Ovary (tissue), 9 donors: ENCODE data around the gene SMIM44. TPM values are rescaled to one million over a fixed set of nuclear protein-coding genes. Genes with fewer than 3 reads are reported as not detected.
A peak's percentile ranks its signal among the peaks of the same experiment; 100 is the strongest.

Source experiments
- DNase-seq, 5 donors: peaks; one replicate each; pipeline ENCODE4 v3.0.0-alpha.2; 2019 to 2020
- H3K27ac ChIP-seq, 2 donors: fragments of 200-600 bp; one replicate each; pipeline versions ENCODE4 v1.5.1 to v1.8.0; 2019 to 2022
- H3K27me3 ChIP-seq: fragments of 200-600 bp; one replicate; pipeline ENCODE4 v1.8.0; 2022
- H3K36me3 ChIP-seq: fragments of 200-600 bp; sonication (generic); one replicate; pipeline ENCODE4 v1.5.1; 2019
- H3K4me1 ChIP-seq: one replicate; pipeline ENCODE4 v1.8.1; 2013; ENCODE audit warnings: mild to moderate bottlenecking, moderate library complexity; ENCODE audit not compliant: insufficient read depth
- H3K4me3 ChIP-seq: fragments of 200-600 bp; sonication (generic); one replicate; pipeline ENCODE4 v1.5.1; 2017
- H3K9me3 ChIP-seq, 2 donors: fragments of 200-600 bp in 1 of 2; sonication (generic) in 1 of 2; one replicate each; pipeline versions ENCODE4 v1.5.1 to v1.8.1; 2013 to 2019; ENCODE audit warnings: mild to moderate bottlenecking in 1 of 2, moderate library complexity in 1 of 2
- CTCF ChIP-seq, 3 donors: fragments of 450-650 bp in 2 of 3; fragments of 200-600 bp in 1 of 3; IDR thresholded peaks; one replicate each; pipeline versions ENCODE4 v1.5.1 to v1.8.0; 2016 to 2022; ENCODE audit warnings: antibody characterized with exemption in 3 of 3, mild to moderate bottlenecking in 1 of 3
- EP300 ChIP-seq: sonication (generic); formaldehyde crosslinking; IDR thresholded peaks from one replicate; pipeline ENCODE4 v1.6.1; 2017; ENCODE audit warnings: antibody characterized with exemption
- POLR2A ChIP-seq: fragments of 450-650 bp; IDR thresholded peaks from one replicate; pipeline ENCODE4 v1.6.1; 2017; ENCODE audit warnings: antibody characterized with exemption, mild to moderate bottlenecking, moderate library complexity
- WGBS, 3 donors: extraction: QIAGEN DNeasy Blood & Tissue Kit in 1 of 3; methylation state at CpG; one replicate each; pipeline versions ENCODE4 v1.1.5 to v1.1.7; 2013 to 2017; 5-methylcytosine and 5-hydroxymethylcytosine counted together
- intact Hi-C, 4 donors: fragments of 100-400 bp; cut with DNase I; formaldehyde crosslinking; loops; one replicate each; pipeline versions ENCODE4 v1.11.0 to v1.15.1; 2022 to 2023
- polyA plus RNA-seq, 2 donors: library from polyadenylated mRNA; stranded (reverse); fragments of 200-250 nt in 1 of 2; fragments of 350-450 nt in 1 of 2; fragmentation: Illumina TruSeq in 1 of 2; extraction: RNeasy Lipid Tissue Mini Kit (QIAGEN cat#74804) in 1 of 2; gene quantifications; one replicate each; pipeline ENCODE4 v1.2.3, GENCODE V29; 2013 to 2014
- total RNA-seq, 7 donors: library from RNA; depleted of rRNA in 2 of 7; stranded (reverse); fragments of >200 nt in 2 of 7; fragmentation: NEBNext Ultra II Directional in 3 of 7; extraction: Animal tissue kit (Norgen Biotek cat#: 25700) in 3 of 7; gene quantifications; one replicate each; pipeline versions ENCODE4 v1.1.0 to v1.2.4, GENCODE V29; 2016 to 2023
- donor health status: DM: no; HTN: no; CAD: no; lungs with moderate emphysema.
- donor health status: DM: no; HTN: no; CAD: no.
- donor health status: Bipolar disorder and iron deficiency.
- donor health status: DM: yes; HTN: yes; CAD: no.
- donor health status: DM: no; HTN: no; CAD: no.
- donor health status: DM: yes; HTN: yes; CAD: no.

SMIM44 gene
- total and polyA plus RNA-seq, 9 donors, result 0.92 TPM; not detected in 8

GRCh38 chr19:3471954-3472655, 11.1 kb downstream of the SMIM44 start:
- no peaks in the 10 kb centered on the region for H3K9me3 ChIP-seq
- peak; percentile 65 to 88 (median 81) for TF ChIP-seq CTCF (IDR thresholded peaks at IDR 0.05)
- TF ChIP-seq POLR2A, result no peak
- DNase-seq, result peak in 4 of 5 donors; percentile 62 to 76 (median 70)
- 12 to 24% (median 13%) methylated on average over 19 to 24 of the region's 24 CpGs for WGBS, 3 donors
- H3K4me1 ChIP-seq, result peaks cover 5% of the 10 kb centered on the region
- intact Hi-C loops, result loop anchor here in 2 of 4 donors (2.0 kb wide), 1 partner anchor 145 kb away; no protein-coding TSS in a partner anchor
- H3K36me3 ChIP-seq, result no peaks in the 10 kb centered on the region
- no peak overlapping the region for H3K27ac ChIP-seq
- no peak overlapping the region for H3K4me3 ChIP-seq
- H3K27me3 ChIP-seq, result no peaks in the 10 kb centered on the region

- H3K4me3 ChIP-seq, result no peak overlapping the region
- no peak for TF ChIP-seq EP300
- TF ChIP-seq CTCF (IDR thresholded peaks at IDR 0.05), result no peak
- no peak for TF ChIP-seq POLR2A
- intact Hi-C loops, result loop anchor here in 1 of 4 donors (2.0 kb wide), 1 partner anchor 144 kb away; no protein-coding TSS in a partner anchor
- WGBS, 3 donors, result 51 to 58% (median 56%) methylated on average over 11 of the region's 11 CpGs
- DNase-seq, result no peak
- no peaks in the 10 kb centered on the region for H3K9me3 ChIP-seq
- H3K36me3 ChIP-seq, result no peaks in the 10 kb centered on the region
- peaks cover 5% of the 10 kb centered on the region for H3K4me1 ChIP-seq
- no peak overlapping the region for H3K27ac ChIP-seq
- no peaks in the 10 kb centered on the region for H3K27me3 ChIP-seq
These were observed 12.6 kb downstream of the SMIM44 start for GRCh38 chr19:3470500-3471128.

GRCh38 chr19:3469638-3470499, 13.4 kb downstream of the SMIM44 start:
- intact Hi-C loops, result loop anchor here in 1 of 4 donors (2.0 to 5.0 kb wide), 2 partner anchors 38 to 143 kb away; no protein-coding TSS in a partner anchor
- Histone ChIP-seq H3K36me3 (no peaks in the 10 kb centered on the region), H3K4me1 (peaks cover 5% of the 10 kb centered on the region), H3K27me3 (no peaks in the 10 kb centered on the region), H3K27ac (peak overlapping the region in 1 of 2 donors; percentile 40), H3K9me3 (no peaks in the 10 kb centered on the region), H3K4me3 (no peak overlapping the region)
- no peak for DNase-seq
- no peak for TF ChIP-seq EP300
- peak in 1 of 3 donors; percentile 7 for TF ChIP-seq CTCF (IDR thresholded peaks at IDR 0.05)
- TF ChIP-seq POLR2A, result no peak
- WGBS, 3 donors, result 57 to 61% (median 59%) methylated on average over 13 to 14 of the region's 14 CpGs

GRCh38 chr19:3468211-3468610, 15.0 kb downstream of the SMIM44 start:
- peak in 1 of 5 donors; percentile 59 for DNase-seq
- Histone ChIP-seq H3K9me3 (no peaks in the 10 kb centered on the region), H3K4me1 (peaks cover 7% of the 10 kb centered on the region), H3K27me3 (no peaks in the 10 kb centered on the region), H3K4me3 (no peak overlapping the region), H3K27ac (peak overlapping the region; percentile 40 to 64), H3K36me3 (no peaks in the 10 kb centered on the region)
- TF ChIP-seq EP300 (no peak), POLR2A (no peak), CTCF (IDR thresholded peaks at IDR 0.05) (no peak)
- WGBS, 3 donors, result 71 to 88% (median 75%) methylated on average over 2 to 3 of the region's 3 CpGs
- intact Hi-C loops, result loop anchor here in 1 of 4 donors (5.0 kb wide), 1 partner anchor 36 kb away; no protein-coding TSS in a partner anchor
